Endothelial cell (in vitro differentiated cells): ENCODE measurements around the gene ZNF619. TPM values are rescaled to one million over a fixed set of nuclear protein-coding genes. Genes with fewer than 3 reads are reported as not detected.
A peak's percentile ranks its signal among the peaks of the same experiment; 100 is the strongest.

Experiments used
- DNase-seq: peaks from one replicate; pipeline ENCODE4 v3.0.0; 2021; ENCODE audit warnings: low spot score
- H3K27ac Mint-ChIP-seq: one replicate; pipeline ENCODE4 v1.8.0; 2021; ENCODE audit warnings: mixed read lengths, inconsistent platforms; ENCODE audit not compliant: unreplicated experiment
- H3K27me3 Mint-ChIP-seq: one replicate; pipeline ENCODE4 v1.8.0; 2021; ENCODE audit warnings: mild to moderate bottlenecking, moderate library complexity, mixed read lengths, inconsistent platforms; ENCODE audit not compliant: unreplicated experiment
- H3K36me3 Mint-ChIP-seq: one replicate; pipeline ENCODE4 v1.8.0; 2021; ENCODE audit warnings: mild to moderate bottlenecking, low read depth, mixed read lengths, inconsistent platforms; ENCODE audit not compliant: unreplicated experiment
- H3K4me1 Mint-ChIP-seq: one replicate; pipeline ENCODE4 v1.8.0; 2021; ENCODE audit warnings: mild to moderate bottlenecking, mixed read lengths, inconsistent platforms; ENCODE audit not compliant: unreplicated experiment
- H3K4me3 Mint-ChIP-seq: one replicate; pipeline ENCODE4 v1.8.0; 2021; ENCODE audit warnings: mild to moderate bottlenecking, mixed read lengths, inconsistent platforms; ENCODE audit not compliant: unreplicated experiment
- H3K9me3 Mint-ChIP-seq: one replicate; pipeline ENCODE4 v1.8.0; 2021; ENCODE audit warnings: mixed read lengths, inconsistent platforms; ENCODE audit not compliant: unreplicated experiment
- total RNA-seq: library from RNA; stranded (reverse); fragmentation: NEBNext Ultra II Directional; extraction: Animal tissue kit (Norgen Biotek cat#: 25700); gene quantifications from one replicate; pipeline ENCODE4 v1.2.1, GENCODE V29; 2021; ENCODE audit not compliant: unreplicated experiment
- TF ChIP-seq, protein P1 (sequence below): fragments of 200-600 bp; sonication (generic); IDR thresholded peaks from one replicate; pipeline ENCODE4 v1.5.0; 2021; ENCODE audit warnings: antibody characterized with exemption; ENCODE audit not compliant: unreplicated experiment

The ZNF619 gene
- total RNA-seq, 1 donor from 2014 or later: 8.0 TPM

DNA sequence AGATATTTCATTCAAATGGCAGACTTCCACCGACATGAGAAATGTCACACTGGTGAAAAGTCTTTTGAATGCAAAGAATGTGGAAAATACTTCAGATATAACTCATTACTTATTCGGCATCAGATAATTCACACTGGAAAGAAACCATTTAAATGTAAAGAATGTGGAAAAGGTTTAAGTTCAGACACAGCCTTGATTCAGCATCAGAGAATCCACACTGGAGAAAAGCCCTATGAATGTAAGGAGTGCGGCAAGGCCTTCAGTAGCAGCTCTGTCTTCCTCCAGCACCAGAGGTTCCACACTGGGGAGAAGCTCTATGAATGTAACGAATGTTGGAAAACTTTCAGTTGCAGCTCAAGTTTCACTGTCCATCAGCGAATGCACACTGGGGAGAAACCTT lies 39.3 kb downstream of the ZNF619 start:
- TF ChIP-seq, protein P1, sequence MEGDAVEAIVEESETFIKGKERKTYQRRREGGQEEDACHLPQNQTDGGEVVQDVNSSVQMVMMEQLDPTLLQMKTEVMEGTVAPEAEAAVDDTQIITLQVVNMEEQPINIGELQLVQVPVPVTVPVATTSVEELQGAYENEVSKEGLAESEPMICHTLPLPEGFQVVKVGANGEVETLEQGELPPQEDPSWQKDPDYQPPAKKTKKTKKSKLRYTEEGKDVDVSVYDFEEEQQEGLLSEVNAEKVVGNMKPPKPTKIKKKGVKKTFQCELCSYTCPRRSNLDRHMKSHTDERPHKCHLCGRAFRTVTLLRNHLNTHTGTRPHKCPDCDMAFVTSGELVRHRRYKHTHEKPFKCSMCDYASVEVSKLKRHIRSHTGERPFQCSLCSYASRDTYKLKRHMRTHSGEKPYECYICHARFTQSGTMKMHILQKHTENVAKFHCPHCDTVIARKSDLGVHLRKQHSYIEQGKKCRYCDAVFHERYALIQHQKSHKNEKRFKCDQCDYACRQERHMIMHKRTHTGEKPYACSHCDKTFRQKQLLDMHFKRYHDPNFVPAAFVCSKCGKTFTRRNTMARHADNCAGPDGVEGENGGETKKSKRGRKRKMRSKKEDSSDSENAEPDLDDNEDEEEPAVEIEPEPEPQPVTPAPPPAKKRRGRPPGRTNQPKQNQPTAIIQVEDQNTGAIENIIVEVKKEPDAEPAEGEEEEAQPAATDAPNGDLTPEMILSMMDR: no peak
- Mint-ChIP-seq H3K4me3 (no peak overlapping the region), H3K27ac (no peak overlapping the region), H3K4me1 (no peaks in the 10 kb centered on the region), H3K27me3 (no peaks in the 10 kb centered on the region), H3K36me3 (peaks cover 11% of the 10 kb centered on the region), H3K9me3 (no peaks in the 10 kb centered on the region)
- no peak for DNase-seq

DNA sequence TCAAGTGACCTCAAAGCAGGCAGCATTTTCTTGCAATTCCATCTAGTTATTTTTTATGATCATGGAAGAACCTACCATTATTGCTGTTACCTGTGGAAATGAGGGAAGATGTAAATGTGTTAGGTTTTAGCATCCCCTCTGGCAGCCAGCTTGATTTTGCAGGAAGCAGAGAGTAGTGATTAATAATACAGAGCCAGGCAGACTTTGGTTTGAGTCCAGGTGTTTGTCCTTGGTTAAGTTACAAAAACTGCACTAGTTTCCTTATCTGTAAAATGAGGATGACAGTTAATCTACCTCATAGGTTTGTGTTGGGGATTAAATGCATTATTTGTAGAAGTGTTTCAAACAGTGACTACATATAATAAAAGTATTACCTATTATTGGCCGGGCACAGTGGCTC lies 41.1 kb downstream of the ZNF619 start:
- TF ChIP-seq, protein P1: no peak
- no peaks in the 10 kb centered on the region for H3K4me1 Mint-ChIP-seq
- H3K9me3 Mint-ChIP-seq: no peaks in the 10 kb centered on the region
- no peak overlapping the region for H3K27ac Mint-ChIP-seq
- H3K36me3 Mint-ChIP-seq: peaks cover 11% of the 10 kb centered on the region
- no peaks in the 10 kb centered on the region for H3K27me3 Mint-ChIP-seq
- H3K4me3 Mint-ChIP-seq: no peak overlapping the region
- no peak for DNase-seq

DNA sequence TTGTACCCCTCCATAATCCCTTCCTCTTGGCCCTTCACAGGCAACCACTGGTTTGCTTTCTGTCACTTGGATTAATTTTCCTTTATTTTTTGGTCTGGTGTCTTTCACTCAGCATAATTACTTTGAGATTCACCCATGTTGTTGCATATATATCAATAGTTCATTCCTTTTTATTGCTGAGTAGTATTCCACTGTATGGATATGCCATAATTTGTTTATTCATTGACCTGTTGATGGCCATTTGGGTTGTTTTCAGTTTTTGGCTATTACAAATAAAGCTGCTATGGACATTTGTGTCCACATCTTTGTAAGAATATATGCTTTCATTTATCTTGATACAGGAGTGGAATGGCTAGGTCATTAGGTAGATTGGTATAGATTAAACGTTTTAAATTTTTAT lies 41.9 kb downstream of the ZNF619 start:
- TF ChIP-seq, protein P1: no peak
- Mint-ChIP-seq H3K9me3 (no peaks in the 10 kb centered on the region), H3K4me3 (no peak overlapping the region), H3K4me1 (peaks cover 2% of the 10 kb centered on the region), H3K36me3 (peaks cover 11% of the 10 kb centered on the region), H3K27me3 (no peaks in the 10 kb centered on the region), H3K27ac (no peak overlapping the region)
- no peak for DNase-seq

DNA sequence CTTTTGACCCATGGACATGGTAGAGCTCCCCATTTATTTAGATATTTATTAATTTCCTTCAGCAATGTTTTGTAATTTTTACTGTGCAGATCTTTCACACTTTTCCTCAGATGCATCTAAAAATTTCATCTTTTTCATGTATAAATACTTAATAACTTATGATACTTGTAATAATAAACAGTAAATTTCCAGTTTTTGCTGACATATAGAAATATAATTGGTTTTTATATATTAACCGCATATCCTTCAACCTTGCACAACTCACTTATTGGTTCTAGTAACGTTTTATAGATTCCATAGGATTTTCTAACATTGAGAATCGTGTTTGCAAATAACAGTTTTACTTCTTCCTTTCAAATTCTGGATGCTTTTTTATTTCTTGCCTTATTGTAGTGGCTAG lies 44.3 kb downstream of the ZNF619 start:
- peaks cover 14% of the 10 kb centered on the region for H3K4me1 Mint-ChIP-seq
- TF ChIP-seq, protein P1: no peak
- H3K9me3 Mint-ChIP-seq: no peaks in the 10 kb centered on the region
- H3K4me3 Mint-ChIP-seq: no peak overlapping the region
- H3K36me3 Mint-ChIP-seq: peaks cover 3% of the 10 kb centered on the region
- no peak for DNase-seq
- no peaks in the 10 kb centered on the region for H3K27me3 Mint-ChIP-seq
- no peak overlapping the region for H3K27ac Mint-ChIP-seq

DNA sequence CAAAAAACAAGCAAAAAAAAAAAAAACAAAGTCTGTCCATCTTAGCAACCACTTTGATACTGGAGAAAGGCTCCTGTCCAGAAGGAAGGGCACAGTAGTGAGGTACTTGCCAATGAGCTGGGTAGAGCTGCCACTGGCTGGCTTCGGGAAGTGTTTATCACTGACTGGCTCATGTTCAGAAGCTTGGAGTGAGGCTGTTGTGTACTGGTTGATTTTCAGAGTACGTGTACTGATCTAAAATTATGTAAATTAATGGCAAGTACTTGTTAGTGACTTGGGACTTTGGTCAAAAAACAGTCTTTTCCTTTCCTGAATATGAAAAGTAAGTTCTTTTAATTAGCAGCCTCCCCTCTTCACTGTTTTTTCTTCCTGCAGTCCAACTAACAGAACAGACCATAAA lies 46.9 kb downstream of the ZNF619 start:
- Mint-ChIP-seq H3K9me3 (no peaks in the 10 kb centered on the region), H3K36me3 (peaks cover 4% of the 10 kb centered on the region), H3K27ac (peak overlapping the region; percentile 89), H3K4me3 (peak overlapping the region; percentile 84), H3K27me3 (no peaks in the 10 kb centered on the region), H3K4me1 (peaks cover 14% of the 10 kb centered on the region)
- no peak for DNase-seq
- TF ChIP-seq, protein P1: no peak
